NCI-H2196 (cell line): ENCODE data around the gene HDGFL2.
"Not testable (repeated sequence)": the region's sequence is repeated elsewhere in the genome, so short reads cannot be mapped to it uniquely, and the experiment has no call there.

Experiments used
- DNase-seq: peaks from one replicate; lab custom pipeline; 2025; ENCODE audit not compliant: unreplicated experiment; lab: John Stamatoyannopoulos, UW

The HDGFL2 gene

GRCh38 chr19:4529924-4530522, 57.9 kb downstream of the HDGFL2 start:
- DNase-seq: no peak

GRCh38 chr19:4531562-4532165, 59.6 kb downstream of the HDGFL2 start:
- DNase-seq: no peak

GRCh38 chr19:4533334-4533733, 61.2 kb downstream of the HDGFL2 start:
- no peak for DNase-seq

- DNase-seq: no peak
Observed at GRCh38 chr19:4533835-4534424, 61.8 kb downstream of the HDGFL2 start.

- peak; percentile 97 for DNase-seq
Observed at GRCh38 chr19:4534836-4535658, 63.0 kb downstream of the HDGFL2 start, which contains the start of gene PLIN5. Gene PLIN5, minus strand, starts transcription at chr19:4535224. Its CDS starts 1,150 bp downstream, at chr19:4534074.

GRCh38 chr19:4536798-4537197, 64.7 kb downstream of the HDGFL2 start:
- DNase-seq: peak; percentile 61

- DNase-seq: peak; percentile 43
Observed at GRCh38 chr19:4537953-4538600, 66.0 kb downstream of the HDGFL2 start.

GRCh38 chr19:4538601-4538954, 66.5 kb downstream of the HDGFL2 start:
- peak; percentile 76 for DNase-seq

GRCh38 chr19:4539169-4539692, 67.1 kb downstream of the HDGFL2 start:
- no peak for DNase-seq

GRCh38 chr19:4539693-4540581, 67.8 kb downstream of the HDGFL2 start, which contains the start of gene LRG1:
Gene LRG1, minus strand, starts transcription at chr19:4540036. Its CDS starts 23 bp downstream, at chr19:4540013.
- peak; percentile 47 for DNase-seq

GRCh38 chr19:4541114-4541805, 69.2 kb downstream of the HDGFL2 start:
- DNase-seq: no peak

- DNase-seq: not testable (repeated sequence)
Observed at GRCh38 chr19:4541806-4542145, 69.7 kb downstream of the HDGFL2 start.

- no peak for DNase-seq
Observed at GRCh38 chr19:4542896-4543841, 71.1 kb downstream of the HDGFL2 start.

GRCh38 chr19:4543842-4544647, 71.9 kb downstream of the HDGFL2 start:
- DNase-seq: no peak

GRCh38 chr19:4547303-4548237, 75.5 kb downstream of the HDGFL2 start:
- no peak for DNase-seq

- DNase-seq: no peak
Observed at GRCh38 chr19:4548238-4548584, 76.1 kb downstream of the HDGFL2 start.
